Skeletal muscle cell (primary cell): ENCODE measurements around the gene ALG9.

Experiments used
- DNase-seq: peaks from one replicate; pipeline ENCODE4 v3.0.0-alpha.2; 2010; ENCODE audit warnings: low read depth
- H3K4me3 ChIP-seq: 2 replicates; pipeline ENCODE4 v1.5.1; 2011; ENCODE audit warnings: low read depth, mild to moderate bottlenecking, control low read depth, low read length, moderate library complexity

ALG9 gene

GRCh38 chr11:111748035-111748804 is 123.2 kb downstream of the ALG9 start:
- no peak for DNase-seq
- no peak overlapping the region for H3K4me3 ChIP-seq

DNA sequence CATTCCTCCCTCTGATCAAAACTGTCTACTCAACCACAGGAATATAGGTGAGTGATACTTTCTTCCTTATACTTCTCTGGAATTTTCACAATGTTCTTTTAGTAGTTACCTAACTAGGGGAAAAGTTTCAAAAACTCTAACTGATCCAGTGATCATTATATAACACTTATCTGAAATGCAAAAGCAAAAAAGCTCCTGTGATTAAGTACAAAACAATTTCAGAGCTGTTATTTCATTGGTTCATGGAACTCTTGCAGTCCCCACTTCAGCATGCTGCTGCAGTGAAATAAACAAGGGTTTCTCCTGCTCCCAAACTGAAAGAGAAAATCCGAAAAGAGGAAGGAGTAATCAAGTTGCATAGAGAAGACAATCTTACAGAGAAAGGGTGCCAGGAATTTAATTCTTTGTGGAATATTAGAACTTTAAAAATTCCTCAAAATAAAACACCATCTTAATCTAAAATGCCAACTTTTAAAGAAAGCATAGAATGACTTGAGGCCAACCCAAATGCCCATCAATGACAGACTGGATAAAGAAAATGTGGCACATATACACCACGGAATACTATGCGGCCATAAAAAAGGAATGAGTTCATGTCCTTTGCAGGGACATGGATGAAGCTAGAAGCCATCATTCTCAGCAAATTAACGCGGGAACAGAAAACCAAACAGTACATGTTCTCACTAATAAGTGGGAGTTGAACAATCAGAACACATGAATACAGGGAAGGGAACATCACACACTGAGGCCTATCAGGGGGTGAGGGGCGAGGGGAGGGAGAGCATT is 125.5 kb downstream of the ALG9 start:
- H3K4me3 ChIP-seq = no peak overlapping the region
- DNase-seq = no peak

- no peak overlapping the region for H3K4me3 ChIP-seq
- DNase-seq = no peak
Observed at GRCh38 chr11:111743700-111744099, 127.7 kb downstream of the ALG9 start.

- H3K4me3 ChIP-seq = no peak overlapping the region
- DNase-seq = no peak
Observed at GRCh38 chr11:111741751-111742150, 129.6 kb downstream of the ALG9 start.

GRCh38 chr11:111739299-111739698 is 132.1 kb downstream of the ALG9 start:
- no peak for DNase-seq
- no peak overlapping the region for H3K4me3 ChIP-seq

GRCh38 chr11:111737444-111738210 is 133.8 kb downstream of the ALG9 start:
- H3K4me3 ChIP-seq = no peak overlapping the region
- no peak for DNase-seq

DNA sequence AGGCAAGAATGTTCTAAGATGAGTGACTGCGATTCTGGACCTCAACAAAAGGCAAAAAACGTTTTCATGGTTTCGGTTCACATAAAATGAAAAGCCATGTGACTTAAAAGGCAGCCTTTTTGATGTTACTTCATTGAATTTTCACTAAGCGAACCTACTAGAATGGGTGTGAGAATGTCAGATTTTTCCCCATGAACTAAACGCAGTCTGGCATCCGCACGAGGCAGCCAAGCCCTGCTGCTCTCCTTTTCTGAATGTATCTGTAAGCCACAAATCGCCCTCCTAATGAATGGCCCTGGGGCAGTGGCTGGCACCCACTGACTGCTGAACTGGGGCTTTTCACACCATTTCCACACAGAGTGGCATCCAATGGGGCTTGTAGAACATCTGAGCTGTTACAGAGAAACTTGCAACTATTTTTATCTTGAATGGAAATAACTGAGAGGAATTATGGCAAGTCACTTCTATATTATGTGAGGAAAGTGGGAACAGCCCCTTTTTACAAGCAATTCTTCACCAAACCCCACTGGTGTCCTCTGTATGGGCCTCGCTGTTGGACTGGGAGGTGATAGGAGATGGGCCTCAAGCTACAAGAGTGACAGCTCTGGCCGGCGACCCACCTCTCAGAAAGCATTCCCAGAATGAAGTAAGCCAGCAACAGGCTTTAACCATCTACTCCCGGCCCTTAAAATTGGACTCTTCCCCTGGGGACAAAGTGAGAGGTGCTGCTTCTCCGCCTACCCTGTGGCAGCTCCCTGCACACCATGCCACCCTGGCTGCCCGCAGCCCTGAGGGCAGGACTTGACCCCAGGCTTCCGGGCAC is 134.5 kb downstream of the ALG9 start:
- H3K4me3 ChIP-seq = no peak overlapping the region
- DNase-seq = no peak
